ENCODE measurements around the gene DIDO1.

DNA sequence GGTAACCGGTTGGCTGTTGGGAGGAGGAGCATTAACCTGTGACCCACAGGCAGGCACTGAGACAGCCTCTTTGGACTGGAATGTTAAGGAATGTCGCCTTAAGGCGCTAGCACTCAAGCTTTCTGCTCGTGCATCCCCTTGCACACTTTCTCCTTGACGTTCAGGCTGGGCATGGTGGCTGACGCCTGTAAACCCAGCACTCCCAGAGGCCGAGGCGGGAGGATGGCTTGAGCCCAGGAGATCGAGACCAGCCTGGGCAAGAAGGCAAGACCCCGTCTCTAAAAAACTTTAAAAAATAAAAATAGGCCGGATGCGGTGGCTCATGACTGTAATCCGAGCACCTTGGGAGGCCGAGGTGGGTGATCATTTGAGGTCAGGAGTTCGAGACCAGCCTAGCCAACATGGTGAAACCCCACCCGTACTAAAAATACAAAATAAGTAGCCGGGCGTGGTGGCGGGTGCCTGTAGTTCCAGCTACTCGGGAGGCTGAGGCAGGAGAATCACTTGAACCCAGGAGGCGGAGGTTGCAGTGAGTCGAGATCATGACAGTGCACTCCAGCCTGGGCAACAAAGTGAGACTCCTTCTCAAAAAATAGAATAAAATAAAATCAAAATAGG, 9.8 kb upstream of the DIDO1 start:
- TF ChIP-seq, protein P1, sequence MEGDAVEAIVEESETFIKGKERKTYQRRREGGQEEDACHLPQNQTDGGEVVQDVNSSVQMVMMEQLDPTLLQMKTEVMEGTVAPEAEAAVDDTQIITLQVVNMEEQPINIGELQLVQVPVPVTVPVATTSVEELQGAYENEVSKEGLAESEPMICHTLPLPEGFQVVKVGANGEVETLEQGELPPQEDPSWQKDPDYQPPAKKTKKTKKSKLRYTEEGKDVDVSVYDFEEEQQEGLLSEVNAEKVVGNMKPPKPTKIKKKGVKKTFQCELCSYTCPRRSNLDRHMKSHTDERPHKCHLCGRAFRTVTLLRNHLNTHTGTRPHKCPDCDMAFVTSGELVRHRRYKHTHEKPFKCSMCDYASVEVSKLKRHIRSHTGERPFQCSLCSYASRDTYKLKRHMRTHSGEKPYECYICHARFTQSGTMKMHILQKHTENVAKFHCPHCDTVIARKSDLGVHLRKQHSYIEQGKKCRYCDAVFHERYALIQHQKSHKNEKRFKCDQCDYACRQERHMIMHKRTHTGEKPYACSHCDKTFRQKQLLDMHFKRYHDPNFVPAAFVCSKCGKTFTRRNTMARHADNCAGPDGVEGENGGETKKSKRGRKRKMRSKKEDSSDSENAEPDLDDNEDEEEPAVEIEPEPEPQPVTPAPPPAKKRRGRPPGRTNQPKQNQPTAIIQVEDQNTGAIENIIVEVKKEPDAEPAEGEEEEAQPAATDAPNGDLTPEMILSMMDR (IDR thresholded peaks at IDR 0.05): no peak
- TF ChIP-seq EZH2 (IDR thresholded peaks at IDR 0.05; ENCODE audit: borderline replicate concordance, insufficient read depth, low read depth, low read length, poor library complexity, severe bottlenecking): no peak

Data from B cell (primary cell).